ENCODE measurements around the gene ACOXL. TPM values are rescaled to one million over a fixed set of nuclear protein-coding genes. Genes with fewer than 3 reads are reported as not detected.

Gene ACOXL
- total RNA-seq, 1 experiment from 2014 or later = not detected

- Histone ChIP-seq H4K20me1 (ENCODE audit: insufficient read depth, low read depth, low read length) (peaks cover 59% of the 10 kb centered on the region), H3K4me2 (ENCODE audit: low read depth, low read length, poor library complexity, severe bottlenecking) (peak overlapping the region; percentile 61), H3K9me3 (ENCODE audit: low read length) (no peaks in the 10 kb centered on the region), H3K4me3 (ENCODE audit: low read length) (no peak overlapping the region; the same call in 1 of the 2 replicates), H2AFZ (ENCODE audit: low read length) (no peak overlapping the region), H3K36me3 (ENCODE audit: insufficient read depth, low read length) (peaks cover 89% of the 10 kb centered on the region), H3K27me3 (ENCODE audit: low read length) (no peaks in the 10 kb centered on the region), H3K27ac (ENCODE audit: low read length) (peak overlapping the region; percentile 86), H3K4me1 (ENCODE audit: low read length) (peaks cover 72% of the 10 kb centered on the region), H3K9me2 (replicated peaks; ENCODE audit: insufficient read depth, low read length) (no peaks in the 10 kb centered on the region), H3K79me2 (ENCODE audit: low read length) (peaks cover 97% of the 10 kb centered on the region), H3K9ac (ENCODE audit: low read length) (no peak overlapping the region; the same call in 1 of the 2 replicates)
- peak; percentile 37 for DNase-seq
These were observed 401.2 kb downstream of the ACOXL start for GRCh38 chr2:111133603-111134002.

- no peak overlapping the region for H2AFZ ChIP-seq (ENCODE audit: low read length)
- H3K4me3 ChIP-seq (ENCODE audit: low read length) = no peak overlapping the region
- no peak for DNase-seq
- H3K9ac ChIP-seq (ENCODE audit: low read length) = no peak overlapping the region
- H3K27me3 ChIP-seq (ENCODE audit: low read length) = no peaks in the 10 kb centered on the region
- peak overlapping the region; percentile 86 for H3K27ac ChIP-seq (ENCODE audit: low read length)
- no peaks in the 10 kb centered on the region for H3K9me3 ChIP-seq (ENCODE audit: low read length)
- peaks cover 89% of the 10 kb centered on the region for H3K36me3 ChIP-seq (ENCODE audit: insufficient read depth, low read length)
- peak overlapping the region; percentile 61 for H3K4me2 ChIP-seq (ENCODE audit: low read depth, low read length, poor library complexity, severe bottlenecking)
- peaks cover 64% of the 10 kb centered on the region for H4K20me1 ChIP-seq (ENCODE audit: insufficient read depth, low read depth, low read length)
- peaks cover 97% of the 10 kb centered on the region for H3K79me2 ChIP-seq (ENCODE audit: low read length)
- H3K9me2 ChIP-seq (replicated peaks; ENCODE audit: insufficient read depth, low read length) = no peaks in the 10 kb centered on the region
- H3K4me1 ChIP-seq (ENCODE audit: low read length) = peaks cover 70% of the 10 kb centered on the region
These were observed 401.7 kb downstream of the ACOXL start for GRCh38 chr2:111134055-111134454.

GRCh38 chr2:111135237-111135909 is 403.0 kb downstream of the ACOXL start:
- H3K4me2 ChIP-seq (ENCODE audit: low read depth, low read length, poor library complexity, severe bottlenecking) = no peak overlapping the region
- H3K4me3 ChIP-seq (ENCODE audit: low read length) = no peak overlapping the region
- H3K27me3 ChIP-seq (ENCODE audit: low read length) = no peaks in the 10 kb centered on the region
- H3K9me3 ChIP-seq (ENCODE audit: low read length) = no peaks in the 10 kb centered on the region
- H2AFZ ChIP-seq (ENCODE audit: low read length) = no peak overlapping the region
- peaks cover 67% of the 10 kb centered on the region for H3K4me1 ChIP-seq (ENCODE audit: low read length)
- H3K79me2 ChIP-seq (ENCODE audit: low read length) = peaks cover 99% of the 10 kb centered on the region
- peaks cover 90% of the 10 kb centered on the region for H3K36me3 ChIP-seq (ENCODE audit: insufficient read depth, low read length)
- H4K20me1 ChIP-seq (ENCODE audit: insufficient read depth, low read depth, low read length) = peaks cover 77% of the 10 kb centered on the region
- peak overlapping the region; percentile 86 for H3K27ac ChIP-seq (ENCODE audit: low read length)
- DNase-seq = no peak
- H3K9me2 ChIP-seq (replicated peaks; ENCODE audit: insufficient read depth, low read length) = no peaks in the 10 kb centered on the region
- H3K9ac ChIP-seq (ENCODE audit: low read length) = no peak overlapping the region

- no peaks in the 10 kb centered on the region for H3K9me3 ChIP-seq (ENCODE audit: low read length)
- H3K9me2 ChIP-seq (replicated peaks; ENCODE audit: insufficient read depth, low read length) = no peaks in the 10 kb centered on the region
- no peak for DNase-seq
- peaks cover 62% of the 10 kb centered on the region for H3K4me1 ChIP-seq (ENCODE audit: low read length)
- H3K4me3 ChIP-seq (ENCODE audit: low read length) = no peak overlapping the region
- no peak overlapping the region for H3K4me2 ChIP-seq (ENCODE audit: low read depth, low read length, poor library complexity, severe bottlenecking)
- H3K27ac ChIP-seq (ENCODE audit: low read length) = no peak overlapping the region
- H3K36me3 ChIP-seq (ENCODE audit: insufficient read depth, low read length) = peaks cover 90% of the 10 kb centered on the region
- H3K27me3 ChIP-seq (ENCODE audit: low read length) = no peaks in the 10 kb centered on the region
- H3K9ac ChIP-seq (ENCODE audit: low read length) = no peak overlapping the region
- H2AFZ ChIP-seq (ENCODE audit: low read length) = no peak overlapping the region
- H3K79me2 ChIP-seq (ENCODE audit: low read length) = peaks cover 99% of the 10 kb centered on the region
- H4K20me1 ChIP-seq (ENCODE audit: insufficient read depth, low read depth, low read length) = peaks cover 81% of the 10 kb centered on the region
These were observed 403.5 kb downstream of the ACOXL start for GRCh38 chr2:111135910-111136297.

GRCh38 chr2:111138839-111139238 is 406.5 kb downstream of the ACOXL start:
- peaks cover 94% of the 10 kb centered on the region for H3K79me2 ChIP-seq (ENCODE audit: low read length)
- H3K4me1 ChIP-seq (ENCODE audit: low read length) = peaks cover 55% of the 10 kb centered on the region
- peaks cover 67% of the 10 kb centered on the region for H4K20me1 ChIP-seq (ENCODE audit: insufficient read depth, low read depth, low read length)
- H3K9me2 ChIP-seq (replicated peaks; ENCODE audit: insufficient read depth, low read length) = no peaks in the 10 kb centered on the region
- H3K27me3 ChIP-seq (ENCODE audit: low read length) = no peaks in the 10 kb centered on the region
- peaks cover 72% of the 10 kb centered on the region for H3K36me3 ChIP-seq (ENCODE audit: insufficient read depth, low read length)
- H3K9me3 ChIP-seq (ENCODE audit: low read length) = no peaks in the 10 kb centered on the region
- no peak overlapping the region for H3K4me3 ChIP-seq (ENCODE audit: low read length)
- no peak overlapping the region for H3K4me2 ChIP-seq (ENCODE audit: low read depth, low read length, poor library complexity, severe bottlenecking)
- H3K27ac ChIP-seq (ENCODE audit: low read length) = no peak overlapping the region
- no peak overlapping the region for H2AFZ ChIP-seq (ENCODE audit: low read length)
- DNase-seq = no peak
- H3K9ac ChIP-seq (ENCODE audit: low read length) = no peak overlapping the region

GRCh38 chr2:111139637-111140317 is 407.4 kb downstream of the ACOXL start:
- Histone ChIP-seq H3K4me1 (ENCODE audit: low read length) (peaks cover 55% of the 10 kb centered on the region), H3K4me3 (ENCODE audit: low read length) (no peak overlapping the region), H3K9me2 (replicated peaks; ENCODE audit: insufficient read depth, low read length) (no peaks in the 10 kb centered on the region), H4K20me1 (ENCODE audit: insufficient read depth, low read depth, low read length) (peaks cover 59% of the 10 kb centered on the region), H2AFZ (ENCODE audit: low read length) (no peak overlapping the region), H3K27me3 (ENCODE audit: low read length) (no peaks in the 10 kb centered on the region), H3K27ac (ENCODE audit: low read length) (no peak overlapping the region), H3K4me2 (ENCODE audit: low read depth, low read length, poor library complexity, severe bottlenecking) (no peak overlapping the region), H3K9me3 (ENCODE audit: low read length) (no peaks in the 10 kb centered on the region), H3K79me2 (ENCODE audit: low read length) (peaks cover 94% of the 10 kb centered on the region), H3K9ac (ENCODE audit: low read length) (no peak overlapping the region), H3K36me3 (ENCODE audit: insufficient read depth, low read length) (peaks cover 63% of the 10 kb centered on the region)
- peak; percentile 40 for DNase-seq

- H3K4me3 ChIP-seq (ENCODE audit: low read length) = no peak overlapping the region
- no peaks in the 10 kb centered on the region for H3K27me3 ChIP-seq (ENCODE audit: low read length)
- peaks cover 53% of the 10 kb centered on the region for H3K36me3 ChIP-seq (ENCODE audit: insufficient read depth, low read length)
- peaks cover 94% of the 10 kb centered on the region for H3K79me2 ChIP-seq (ENCODE audit: low read length)
- H3K27ac ChIP-seq (ENCODE audit: low read length) = no peak overlapping the region
- no peak overlapping the region for H3K4me2 ChIP-seq (ENCODE audit: low read depth, low read length, poor library complexity, severe bottlenecking)
- no peaks in the 10 kb centered on the region for H3K9me2 ChIP-seq (replicated peaks; ENCODE audit: insufficient read depth, low read length)
- H4K20me1 ChIP-seq (ENCODE audit: insufficient read depth, low read depth, low read length) = peaks cover 48% of the 10 kb centered on the region
- H3K4me1 ChIP-seq (ENCODE audit: low read length) = peaks cover 63% of the 10 kb centered on the region
- DNase-seq = no peak
- no peaks in the 10 kb centered on the region for H3K9me3 ChIP-seq (ENCODE audit: low read length)
- no peak overlapping the region for H2AFZ ChIP-seq (ENCODE audit: low read length)
- no peak overlapping the region for H3K9ac ChIP-seq (ENCODE audit: low read length)
These were observed 408.4 kb downstream of the ACOXL start for GRCh38 chr2:111140815-111141214.

GRCh38 chr2:111142101-111142500 is 409.7 kb downstream of the ACOXL start:
- no peak overlapping the region for H3K9ac ChIP-seq (ENCODE audit: low read length)
- H3K4me1 ChIP-seq (ENCODE audit: low read length) = peaks cover 71% of the 10 kb centered on the region
- H2AFZ ChIP-seq (ENCODE audit: low read length) = no peak overlapping the region
- H3K9me3 ChIP-seq (ENCODE audit: low read length) = no peaks in the 10 kb centered on the region
- no peaks in the 10 kb centered on the region for H3K9me2 ChIP-seq (replicated peaks; ENCODE audit: insufficient read depth, low read length)
- H3K4me3 ChIP-seq (ENCODE audit: low read length) = no peak overlapping the region
- H3K27me3 ChIP-seq (ENCODE audit: low read length) = no peaks in the 10 kb centered on the region
- peak overlapping the region; percentile 39 for H3K27ac ChIP-seq (ENCODE audit: low read length)
- H4K20me1 ChIP-seq (ENCODE audit: insufficient read depth, low read depth, low read length) = peaks cover 39% of the 10 kb centered on the region
- peaks cover 94% of the 10 kb centered on the region for H3K79me2 ChIP-seq (ENCODE audit: low read length)
- peaks cover 50% of the 10 kb centered on the region for H3K36me3 ChIP-seq (ENCODE audit: insufficient read depth, low read length)
- DNase-seq = no peak
- no peak overlapping the region for H3K4me2 ChIP-seq (ENCODE audit: low read depth, low read length, poor library complexity, severe bottlenecking)
